ENCODE data around the gene TBCD. TPM values are rescaled to one million over a fixed set of nuclear protein-coding genes. Genes with fewer than 3 reads are reported as not detected.
A peak's percentile ranks its signal among the peaks of the same experiment; 100 is the strongest.

The TBCD gene
- total and polyA plus RNA-seq, 9 of the 15 experiments (the other 6 are each of a cell fraction or from before 2014, with no cell fraction given), result 8.9 to 98.5 (median 28.0) TPM

GRCh38 chr17:82876602-82877379 lies 124.9 kb downstream of the TBCD start (continued):
- TF ChIP-seq YY1 (IDR thresholded peaks at IDR 0.05; ENCODE audit: borderline replicate concordance in 1 of 3, control insufficient read depth in 1 of 3, extremely low read depth in 1 of 3, insufficient read depth in 3 of 3, insufficient read length in 1 of 3, insufficient replicate concordance in 2 of 3, low read depth in 1 of 3, low read length in 2 of 3) (peak in 2 of 3 experiments; percentile 63 to 65), ZNF407 (IDR thresholded peaks at IDR 0.05; ENCODE audit: low read depth) (no peak), KAT7 (CRISPR knock-in tag; IDR thresholded peaks at IDR 0.05; ENCODE audit: borderline replicate concordance) (peak; percentile 48; the same call in 1 of the 2 replicates), ATF6 (CRISPR knock-in tag; IDR thresholded peaks at IDR 0.05) (no peak), TAF7 (tag; IDR thresholded peaks at IDR 0.05) (no peak), LEF1 (IDR thresholded peaks at IDR 0.05) (no peak), SIRT6 (IDR thresholded peaks at IDR 0.05; ENCODE audit: low read depth, low read length) (no peak), JUND (IDR thresholded peaks at IDR 0.05; ENCODE audit: borderline replicate concordance, low read depth, low read length) (peak; percentile 49), JUND (tag; IDR thresholded peaks at IDR 0.05; ENCODE audit: borderline replicate concordance, low read depth, low read length) (no peak; the same call in 2 of the 3 replicates), MCM3 (IDR thresholded peaks at IDR 0.05) (no peak), SP1 (CRISPR knock-in tag; IDR thresholded peaks at IDR 0.05) (no peak), SPI1 (IDR thresholded peaks at IDR 0.05; ENCODE audit: borderline replicate concordance, low read depth, low read length) (no peak), ESRRA (IDR thresholded peaks at IDR 0.05; ENCODE audit: borderline replicate concordance, low read depth) (peak; percentile 21; the same call in 1 of the 2 replicates), TAF9B (IDR thresholded peaks at IDR 0.05; ENCODE audit: partially characterized antibody) (no peak), ILF3 (IDR thresholded peaks at IDR 0.05; ENCODE audit: borderline replicate concordance) (no peak), ZEB2 (IDR thresholded peaks at IDR 0.05) (no peak), ZNF830 (CRISPR knock-in tag; IDR thresholded peaks at IDR 0.05) (no peak), RUNX1 (IDR thresholded peaks at IDR 0.05; ENCODE audit: low read depth) (no peak), BRD9 (IDR thresholded peaks at IDR 0.05; ENCODE audit: low read depth, partially characterized antibody) (peak; percentile 28)
